B cell (primary cell): ENCODE results near the gene HIRA. TPM values are rescaled to one million over a fixed set of nuclear protein-coding genes. Genes with fewer than 3 reads are reported as not detected.

Experiments
- ATAC-seq: fragments of 200-7000 bp; cut with Tn5 transposase; one replicate; pipeline ENCODE4 v1.10.0; 2021; ENCODE audit warnings: low read depth, mild to moderate bottlenecking, moderate number of reproducible peaks, moderate library complexity
- CTCF ChIA-PET: fragments of 350-600 bp; sonication (Branson Sonifier 250); formaldehyde crosslinking; loops from one replicate; lab custom pipeline; 2021; ENCODE audit warnings: antibody characterized with exemption, inconsistent platforms; lab: Charles Lee
- POLR2A ChIA-PET: fragments of 350-600 bp; sonication (Branson Sonifier 250); formaldehyde crosslinking; loops from one replicate; lab custom pipeline; 2021; ENCODE audit warnings: antibody characterized with exemption; lab: Charles Lee
- DNase-seq: peaks from one replicate; pipeline ENCODE4 v3.0.0; 2013
- H2AFZ ChIP-seq: 2 replicates; pipeline ENCODE4 v1.6.1; 2012; ENCODE audit warnings: mild to moderate bottlenecking, low read depth, low read length; ENCODE audit not compliant: insufficient read depth, poor library complexity, severe bottlenecking
- H3K27ac ChIP-seq, 2 donors: 1 replicate in 1 of 2; 2 replicates in 1 of 2; pipeline ENCODE4 v1.5.1; 2012 to 2013; ENCODE audit warnings: low read length in 2 of 2, mild to moderate bottlenecking in 2 of 2, moderate library complexity in 1 of 2
- H3K27me3 ChIP-seq, 4 experiments: fragments of 200-600 bp in 1 of 4; sonication (generic) in 1 of 4; replicated peaks in 1 of 4; 1 replicate in 2 of 4; 2 replicates in 2 of 4; pipeline versions ENCODE4 v1.6.1 to v1.7.0; 2013 to 2016; ENCODE audit warnings: low read length in 3 of 4, mild to moderate bottlenecking in 2 of 4, mixed read lengths in 1 of 4, moderate library complexity in 1 of 4; ENCODE audit not compliant: insufficient read depth in 4 of 4, control insufficient read depth in 3 of 4; ENCODE audit errors: control extremely low read depth in 1 of 4
- H3K36me3 ChIP-seq, 2 experiments: replicated peaks in 1 of 2; 1 replicate in 1 of 2; 2 replicates in 1 of 2; pipeline versions ENCODE4 v1.6.1 to v1.7.1; 2013; ENCODE audit warnings: low read length in 1 of 2; ENCODE audit not compliant: insufficient read depth in 2 of 2, control insufficient read depth in 1 of 2; ENCODE audit errors: control extremely low read depth in 1 of 2, extremely low read depth in 1 of 2
- H3K4me1 ChIP-seq, 2 donors: fragments of 200-600 bp in 1 of 2; sonication (generic) in 1 of 2; 1 replicate in 1 of 2; 2 replicates in 1 of 2; pipeline versions ENCODE4 v1.5.1 to v1.6.1; 2013 to 2017; ENCODE audit warnings: low read length in 2 of 2; ENCODE audit not compliant: control insufficient read depth in 2 of 2, insufficient read depth in 2 of 2
- H3K4me2 ChIP-seq: replicated peaks from 2 replicates; pipeline ENCODE3; 2012; ENCODE audit warnings: mild to moderate bottlenecking, low read depth, low read length; ENCODE audit not compliant: poor library complexity, severe bottlenecking
- H3K4me3 ChIP-seq, 5 experiments: fragments of 200-600 bp in 1 of 5; sonication (generic) in 1 of 5; 1 replicate in 3 of 5; 2 replicates in 2 of 5; pipeline versions ENCODE4 v1.5.1 to v1.7.0; 2011 to 2016; ENCODE audit warnings: low read length in 4 of 5, mild to moderate bottlenecking in 4 of 5, low read depth in 2 of 5, control low read depth in 1 of 5, moderate library complexity in 1 of 5; ENCODE audit not compliant: insufficient read depth in 1 of 5; ENCODE audit errors: control extremely low read depth in 1 of 5, extremely low read depth in 1 of 5
- H3K79me2 ChIP-seq: fragments of 200-600 bp; sonication (generic); one replicate; pipeline ENCODE4 v1.6.0; 2016; ENCODE audit warnings: low read length; ENCODE audit not compliant: control insufficient read depth, insufficient read depth
- H3K9ac ChIP-seq: fragments of 200-600 bp; sonication (generic); 2 replicates; pipeline ENCODE4 v1.6.1; 2017; ENCODE audit warnings: mild to moderate bottlenecking, low read length, moderate library complexity
- H3K9me3 ChIP-seq, 3 donors: one replicate each; pipeline versions ENCODE4 v1.6.1 to v1.7.1; 2013; ENCODE audit warnings: low read length in 2 of 3; ENCODE audit not compliant: control insufficient read depth in 2 of 3, insufficient read depth in 1 of 3; ENCODE audit errors: control extremely low read depth in 1 of 3
- H4K20me1 ChIP-seq: 2 replicates; pipeline ENCODE4 v1.6.0; 2012; ENCODE audit warnings: mild to moderate bottlenecking, low read length; ENCODE audit not compliant: insufficient read depth, control insufficient read depth, poor library complexity, severe bottlenecking
- H3K27ac Mint-ChIP-seq: one replicate; pipeline ENCODE4 v1.8.0; 2021; ENCODE audit warnings: mixed read lengths
- H3K27me3 Mint-ChIP-seq: one replicate; pipeline ENCODE4 v1.8.0; 2021; ENCODE audit warnings: mixed read lengths
- H3K4me1 Mint-ChIP-seq: one replicate; pipeline ENCODE4 v1.8.0; 2021; ENCODE audit warnings: mixed read lengths
- H3K4me3 Mint-ChIP-seq: one replicate; pipeline ENCODE4 v1.8.0; 2021; ENCODE audit warnings: mixed read lengths
- H3K9me3 Mint-ChIP-seq: one replicate; pipeline ENCODE4 v1.8.0; 2022; ENCODE audit warnings: mixed read lengths; ENCODE audit not compliant: insufficient read depth
- CTCF ChIP-seq: fragments of 200-600 bp; IDR thresholded peaks from one replicate; pipeline ENCODE4 v1.8.0; 2022; ENCODE audit warnings: antibody characterized with exemption, mild to moderate bottlenecking
- EZH2 ChIP-seq: IDR thresholded peaks from 2 replicates; pipeline ENCODE4 v1.6.1; 2012; ENCODE audit warnings: borderline replicate concordance, low read depth, mild to moderate bottlenecking, moderate library complexity, low read length; ENCODE audit not compliant: insufficient read depth, poor library complexity, severe bottlenecking
- WGBS: methylation state at CpG from one replicate; pipeline ENCODE4 v1.1.5; 2013; ENCODE audit warnings: missing lambda C conversion rate; ENCODE audit not compliant: insufficient coverage; 5-methylcytosine and 5-hydroxymethylcytosine counted together
- intact Hi-C: fragments of 100-400 bp; cut with micrococcal nuclease; formaldehyde crosslinking; loops from one replicate; pipeline ENCODE4 v1.10.0; 2022
- polyA plus RNA-seq: library from polyadenylated mRNA; depleted of rRNA; stranded (reverse); fragments of >200 nt; gene quantifications from 2 replicates; pipeline ENCODE4 v1.2.3, GENCODE V29; 2012
- total RNA-seq, 2 donors: library from RNA; stranded (reverse); fragments of 120-200 nt in 1 of 2; gene quantifications; 1 replicate in 1 of 2; 2 replicates in 1 of 2; pipeline versions ENCODE4 v1.2.3 to v1.2.4, GENCODE V29; 2013 to 2022

Gene HIRA
- total and polyA plus RNA-seq, 2 donors (not counting 1 experiment from before 2014, with no cell fraction given), result 28.3 to 34.5 TPM

DNA sequence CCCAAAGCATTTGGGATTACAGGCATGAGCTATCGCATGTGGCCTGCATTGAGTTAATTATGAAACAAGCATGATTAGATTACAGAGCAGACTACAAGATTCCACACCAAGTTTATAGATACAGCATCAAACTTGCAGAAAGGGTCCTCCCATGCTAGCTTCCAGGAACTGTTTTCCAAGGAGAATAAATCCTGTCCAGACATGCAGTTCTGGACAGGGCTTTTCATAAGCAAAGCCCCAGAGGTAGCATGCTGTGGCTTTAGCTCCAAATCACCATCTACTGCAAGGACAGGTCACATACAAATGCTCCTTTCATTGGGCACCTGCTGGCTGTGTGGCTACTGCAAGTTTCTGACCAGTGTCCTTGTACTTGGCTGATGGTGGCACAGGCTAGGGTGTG, 57.1 kb downstream of the HIRA start:
- H3K4me3 ChIP-seq, result no peak overlapping the region
- no peaks in the 10 kb centered on the region for H3K9me3 Mint-ChIP-seq
- intact Hi-C loops, result no loop called here
- no peak overlapping the region for H3K4me3 Mint-ChIP-seq
- no peak overlapping the region for H3K27ac ChIP-seq
- H3K9me3 ChIP-seq, result no peaks in the 10 kb centered on the region
- no peaks in the 10 kb centered on the region for H3K27me3 Mint-ChIP-seq
- ChIA-PET POLR2A (no interaction called here), CTCF (interaction anchor here (1.1 to 1.5 kb wide), 2 partner anchors 26 to 256 kb away, joined by 3 read pairs; no protein-coding TSS in a partner anchor)
- no CpG with 5 or more reads among the region's 1 CpG for WGBS
- H3K4me1 ChIP-seq, result no peaks in the 10 kb centered on the region
- DNase-seq (no peak), ATAC-seq (no peak)
- peaks cover 3 to 51% of the 10 kb centered on the region in 2 experiments for H3K36me3 ChIP-seq
- H3K79me2 ChIP-seq, result no peaks in the 10 kb centered on the region
- TF ChIP-seq CTCF, result no peak
- TF ChIP-seq EZH2, result no peak
- no peak overlapping the region for H2AFZ ChIP-seq
- no peaks in the 10 kb centered on the region for H4K20me1 ChIP-seq
- H3K4me1 Mint-ChIP-seq, result no peaks in the 10 kb centered on the region
- H3K9ac ChIP-seq, result no peak overlapping the region
- H3K27ac Mint-ChIP-seq, result no peak overlapping the region
- H3K4me2 ChIP-seq, result no peak overlapping the region
- no peaks in the 10 kb centered on the region for H3K27me3 ChIP-seq

- Histone ChIP-seq H4K20me1 (no peaks in the 10 kb centered on the region), H3K36me3 (peaks cover 3 to 55% of the 10 kb centered on the region in 2 experiments), H3K4me3 (no peak overlapping the region), H3K27ac (no peak overlapping the region), H3K79me2 (no peaks in the 10 kb centered on the region), H3K9ac (no peak overlapping the region), H3K27me3 (no peaks in the 10 kb centered on the region), H3K4me1 (peaks cover 0 to 2% of the 10 kb centered on the region in 2 donors), H3K9me3 (no peaks in the 10 kb centered on the region), H3K4me2 (no peak overlapping the region), H2AFZ (no peak overlapping the region)
- H3K4me3 Mint-ChIP-seq, result no peak overlapping the region
- TF ChIP-seq EZH2, result no peak
- TF ChIP-seq CTCF, result no peak
- ATAC-seq (no peak), DNase-seq (no peak)
- no peaks in the 10 kb centered on the region for H3K4me1 Mint-ChIP-seq
- intact Hi-C loops, result no loop called here
- no peaks in the 10 kb centered on the region for H3K9me3 Mint-ChIP-seq
- WGBS, result 98% methylated on average over 5 of the region's 5 CpGs
- POLR2A ChIA-PET, result no interaction called here
- H3K27ac Mint-ChIP-seq, result no peak overlapping the region
- no peaks in the 10 kb centered on the region for H3K27me3 Mint-ChIP-seq
- CTCF ChIA-PET, result interaction anchor here (1.1 kb wide), 1 partner anchor 257 kb away, joined by 3 read pairs; no protein-coding TSS in a partner anchor
Measured at GRCh38 chr22:19373450-19373849, 58.1 kb downstream of the HIRA start.
